GM18507 (cell line): ENCODE measurements around the gene CNBD2.
"Not testable (repeated sequence)": the region's sequence is repeated elsewhere in the genome, so short reads cannot be mapped to it uniquely, and the experiment has no call there.

Experiments used
- DNase-seq: peaks from one replicate; pipeline ENCODE4 v3.0.0; 2011; ENCODE audit warnings: low read depth; ENCODE audit not compliant: insufficient read length; ENCODE audit errors: extremely low spot score
- FAIRE-seq: peaks from 2 replicates; lab custom pipeline; 2011; peaks lifted over from hg19 to GRCh38; lab: Jason Lieb, UNC

The CNBD2 gene

DNA sequence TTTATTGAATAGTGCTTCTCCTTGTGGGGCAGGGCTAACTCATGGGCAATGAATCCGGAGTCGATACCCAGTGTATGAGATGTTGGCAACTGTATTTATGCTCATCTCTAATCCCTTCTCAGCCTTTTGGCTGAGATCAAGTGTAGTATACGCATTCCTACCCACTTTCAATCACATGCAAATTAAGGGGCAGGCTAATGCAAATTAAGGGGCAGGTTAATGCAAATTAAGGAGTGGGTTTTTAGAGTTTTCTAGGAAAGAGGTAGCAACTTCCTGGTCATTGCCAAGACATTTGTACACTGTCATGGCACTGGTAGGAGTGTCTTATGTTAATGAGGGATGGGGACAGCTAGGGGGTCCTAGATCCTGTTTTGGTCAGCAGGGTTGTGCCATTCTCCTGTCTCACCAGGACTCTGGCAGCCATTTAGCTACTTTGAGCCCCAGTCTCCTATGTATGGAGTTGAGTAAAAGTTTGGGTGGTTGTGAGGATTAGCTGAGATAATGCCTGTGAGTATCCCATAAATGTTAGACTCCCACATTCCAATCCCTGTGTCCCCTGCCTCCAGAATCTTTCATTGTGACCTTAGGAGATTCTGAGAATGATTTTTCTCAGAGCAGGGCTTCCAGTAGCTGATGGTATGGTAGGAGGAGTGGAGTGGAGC, at the start of gene CNBD2:
Gene CNBD2 (plus strand): TSS at position 612 of the 662 bp plus-strand sequence. CDS start 173 bp downstream, outside the sequence.
- DNase-seq (no peak), FAIRE-seq (no peak)

DNA sequence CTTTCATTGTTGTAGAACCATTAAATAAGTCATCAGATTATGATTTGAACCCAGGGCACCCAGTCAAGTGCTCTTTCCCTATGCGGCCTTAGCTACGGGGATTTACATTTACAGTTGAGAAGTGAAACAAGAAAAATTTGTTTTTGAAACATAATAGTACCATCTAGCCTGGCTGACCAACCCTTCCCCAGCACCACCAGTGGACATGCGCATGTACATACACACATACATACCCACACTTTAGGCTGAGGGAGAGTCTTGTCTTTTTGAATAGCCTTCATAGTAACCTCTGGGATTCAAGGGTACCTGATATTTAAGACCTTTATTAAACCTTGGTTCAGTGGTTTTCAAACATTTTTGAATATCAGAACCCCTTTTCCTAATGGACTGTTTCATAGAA, 47.9 kb upstream of the CNBD2 start:
- DNase-seq = no peak
- FAIRE-seq = no peak

DNA sequence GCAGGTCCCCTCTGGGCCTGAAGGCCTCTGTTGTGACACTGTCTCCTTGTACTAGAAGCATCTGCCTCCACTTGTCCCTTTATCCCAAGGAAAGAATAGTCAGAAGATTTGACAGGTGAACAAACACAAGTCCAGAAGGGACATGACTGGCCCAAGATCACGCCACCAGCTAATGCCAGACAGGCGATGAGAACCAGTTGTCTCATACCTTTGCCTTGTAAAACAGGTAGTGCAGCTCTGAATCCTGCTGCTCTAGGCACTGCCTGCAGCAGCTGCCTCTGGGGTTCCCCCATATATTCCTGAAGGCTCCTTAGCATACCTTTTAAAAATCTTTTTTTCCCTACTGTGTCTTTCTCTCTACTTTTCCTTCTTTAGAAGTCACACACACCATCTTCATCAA, 39.1 kb upstream of the CNBD2 start:
- DNase-seq = no peak
- no peak for FAIRE-seq

DNA sequence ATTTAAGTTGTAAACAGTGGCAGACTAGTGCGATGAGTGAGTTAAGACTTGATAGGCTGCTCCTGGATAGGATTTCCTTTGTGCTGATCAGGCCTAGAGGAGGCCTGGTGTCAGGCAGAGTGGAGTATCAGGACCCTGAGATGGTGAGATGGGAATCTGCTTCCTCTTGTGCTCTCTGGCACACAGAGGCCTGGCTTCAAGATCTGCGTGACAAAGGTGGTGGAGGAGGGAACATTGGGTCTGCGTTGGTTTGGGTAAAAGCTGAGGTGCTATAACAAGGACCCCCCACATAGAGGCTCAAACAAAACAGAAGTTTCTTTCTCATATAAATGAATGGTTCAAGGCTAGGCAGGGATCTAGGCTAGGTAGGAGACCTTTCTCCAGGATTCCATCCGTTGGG, 34.3 kb upstream of the CNBD2 start:
- no peak for FAIRE-seq

DNA sequence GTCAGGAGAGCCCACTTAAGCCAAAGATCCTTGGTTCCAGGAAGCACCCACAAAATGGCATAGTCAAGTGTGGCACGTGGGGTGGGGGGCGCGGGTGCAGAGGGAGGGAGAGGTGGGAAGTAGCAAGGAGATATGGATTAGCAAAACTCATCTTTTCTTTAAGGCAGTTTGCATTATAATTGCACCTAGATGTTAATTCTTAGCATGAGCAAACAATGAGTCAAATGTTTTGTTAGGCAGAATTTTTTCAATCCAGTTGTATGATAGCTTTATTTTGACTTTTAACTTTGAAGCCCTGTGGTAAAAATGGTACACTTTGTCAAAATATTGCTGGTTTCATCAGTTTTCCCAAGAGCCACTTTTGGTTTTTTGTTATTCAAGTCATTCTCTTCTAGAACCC, 29.1 kb upstream of the CNBD2 start:
- DNase-seq (no peak), FAIRE-seq (no peak)

More for the DNA sequence above, 34.3 kb upstream of the CNBD2 start:
- DNase-seq = no peak

DNA sequence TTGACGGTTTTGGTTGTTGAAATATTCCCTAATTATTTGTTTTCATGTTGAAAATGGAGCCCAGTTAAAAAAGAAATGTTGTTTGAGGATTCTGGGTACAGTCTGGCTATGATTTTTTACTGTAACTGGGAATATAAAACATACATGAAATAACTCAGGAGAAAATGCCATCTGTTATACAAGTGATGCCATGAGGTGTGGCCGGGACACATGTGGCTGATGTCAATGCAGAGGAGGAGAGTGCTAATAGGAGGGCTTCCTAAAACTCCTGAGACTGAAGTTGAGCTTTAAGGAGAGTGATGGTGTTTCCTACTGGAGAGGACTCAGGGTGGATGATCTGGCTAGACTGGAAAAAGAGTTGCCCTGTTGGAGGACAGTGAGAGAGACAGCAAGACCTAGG, 26.8 kb upstream of the CNBD2 start:
- no peak for FAIRE-seq
- DNase-seq = no peak

DNA sequence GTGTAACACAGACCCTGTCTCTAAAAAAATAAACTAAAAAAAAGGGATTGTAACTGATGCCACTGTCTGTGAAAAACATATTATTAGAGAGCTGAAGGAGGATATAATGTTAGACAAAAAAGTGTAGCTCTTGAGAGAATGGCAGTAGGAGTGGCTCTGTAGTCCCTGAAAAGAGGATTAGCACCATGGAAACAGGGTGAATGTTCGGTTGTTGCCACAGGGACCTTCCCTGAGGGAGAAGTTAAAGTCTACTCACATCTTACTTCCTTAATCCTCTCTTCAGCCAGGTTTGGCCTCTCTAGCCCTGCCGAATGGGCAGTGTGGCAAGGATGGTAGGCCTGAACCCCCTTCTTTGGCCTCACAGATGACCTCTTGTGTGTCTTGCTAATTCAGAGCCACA, 26.1 kb upstream of the CNBD2 start:
- FAIRE-seq (no peak), DNase-seq (no peak)

DNA sequence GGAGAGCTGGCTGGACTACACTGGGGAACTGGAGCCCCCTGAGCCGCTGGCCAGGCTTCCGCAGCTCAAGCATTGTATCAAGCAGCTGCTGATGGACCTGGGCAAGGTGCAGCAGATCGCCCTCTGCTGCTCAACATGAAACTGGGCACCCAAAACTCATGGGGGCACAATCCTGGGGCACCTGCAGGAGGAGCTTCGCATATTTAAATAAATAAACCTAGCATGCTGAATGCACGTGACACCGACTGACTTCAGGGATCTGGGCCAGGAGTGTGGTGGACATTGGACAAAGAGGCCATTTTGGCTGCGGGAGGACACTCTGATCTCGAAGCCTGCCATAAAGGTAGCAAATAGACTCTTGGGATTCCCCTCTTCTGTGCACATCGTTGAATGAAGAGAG, 20.9 kb upstream of the CNBD2 start:
- no peak for FAIRE-seq
- no peak for DNase-seq

DNA sequence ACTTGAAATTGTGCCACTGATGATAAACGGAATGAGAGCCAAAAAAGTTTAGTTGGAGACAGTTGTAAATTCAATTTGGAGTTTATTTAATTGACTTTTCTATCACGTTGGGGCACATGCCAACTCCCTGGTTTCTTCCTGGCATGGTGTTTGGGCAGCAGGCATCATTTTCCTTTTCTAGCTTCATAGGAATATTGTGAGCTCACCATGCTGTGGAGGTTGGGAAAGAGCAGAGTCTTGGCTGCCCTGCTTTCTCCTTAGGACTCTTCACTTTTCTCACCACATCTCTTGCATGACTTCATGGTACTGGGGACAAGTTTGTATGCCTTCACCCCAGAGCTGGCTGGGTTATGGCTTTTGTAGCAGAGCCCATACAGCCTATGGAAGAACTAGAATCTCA, 20.5 kb upstream of the CNBD2 start:
- FAIRE-seq = no peak
- DNase-seq = no peak

DNA sequence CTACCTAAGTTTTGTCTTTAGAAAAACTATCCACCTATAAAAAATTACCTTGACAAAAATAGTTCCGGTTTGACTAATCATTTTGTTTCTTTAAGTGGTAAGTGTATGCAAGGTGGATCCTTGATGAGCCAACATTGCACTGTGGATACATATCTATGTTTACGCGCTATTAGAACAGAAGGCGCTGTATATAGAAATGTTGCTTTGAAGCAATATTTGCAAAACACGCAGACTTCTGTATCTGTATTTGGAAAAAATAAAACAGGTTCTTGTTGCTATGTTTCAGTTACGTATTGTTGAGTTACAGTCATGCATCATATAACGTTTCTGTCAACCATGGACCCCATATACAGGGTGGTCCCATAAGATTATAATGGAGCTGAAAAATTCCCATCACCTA, 18.3 kb upstream of the CNBD2 start:
- FAIRE-seq (no peak), DNase-seq (no peak)

DNA sequence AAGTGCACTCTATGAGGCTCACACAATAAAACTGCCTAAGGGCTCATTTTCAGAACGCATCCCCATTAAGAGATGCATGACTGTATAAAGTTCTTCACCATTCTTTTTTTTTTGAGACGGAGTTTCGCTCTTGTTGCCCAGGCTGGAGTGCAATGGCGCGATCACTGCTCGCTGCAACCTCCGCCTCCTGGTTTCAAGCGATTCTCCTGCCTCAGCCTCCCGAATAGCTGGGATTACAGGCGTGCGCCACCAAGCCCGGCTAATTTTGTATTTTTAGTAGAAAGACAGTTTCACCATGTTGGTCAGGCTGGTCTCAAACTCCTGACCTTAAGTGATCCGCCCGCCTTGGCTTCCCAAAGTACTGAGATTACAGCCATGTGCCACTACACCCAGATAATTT, 16.3 kb upstream of the CNBD2 start:
- not testable (repeated sequence) for DNase-seq, FAIRE-seq

DNA sequence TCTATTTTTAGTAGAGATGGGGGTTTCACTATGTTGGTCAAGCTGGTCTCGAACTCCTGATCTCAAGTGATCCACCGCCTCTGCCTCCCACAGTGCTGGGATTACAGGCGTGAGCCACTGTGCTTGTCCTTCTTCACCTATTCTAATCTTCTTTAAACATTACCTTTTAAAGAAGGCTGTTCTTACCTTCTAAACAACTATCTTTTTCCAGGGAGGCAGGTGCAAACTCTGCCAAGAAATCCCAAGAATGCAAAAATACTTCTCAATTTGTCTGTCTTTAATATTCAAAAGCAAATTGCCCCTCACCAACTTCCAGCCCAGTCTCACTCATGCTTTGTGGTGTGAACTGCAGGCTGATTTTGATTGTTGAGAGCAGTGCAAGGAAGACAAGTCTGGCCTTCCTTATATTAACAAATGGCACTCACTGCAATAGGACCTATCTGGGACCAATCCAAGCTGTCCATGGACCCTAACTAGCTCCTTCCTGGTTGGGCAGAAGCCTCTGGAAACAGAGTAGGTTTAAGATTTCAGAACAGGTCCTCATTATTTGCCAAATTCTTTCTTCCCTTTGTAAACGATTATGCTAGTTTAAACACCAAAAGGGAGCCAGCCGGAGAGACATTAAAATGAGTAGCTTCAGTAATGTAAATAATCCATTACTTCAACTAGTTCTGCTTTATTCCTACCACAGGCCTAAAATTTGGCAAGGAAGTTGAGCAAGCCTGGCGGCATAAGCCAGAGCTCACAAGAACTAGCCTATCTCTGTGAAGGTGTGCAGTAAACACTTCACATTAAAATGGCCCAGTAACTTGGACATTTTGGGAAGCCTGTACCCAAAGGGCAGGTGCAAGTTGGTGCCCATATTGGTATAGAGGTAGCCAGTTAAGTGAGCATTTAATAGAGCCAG, 15.7 kb upstream of the CNBD2 start:
- FAIRE-seq (no peak), DNase-seq (no peak)

DNA sequence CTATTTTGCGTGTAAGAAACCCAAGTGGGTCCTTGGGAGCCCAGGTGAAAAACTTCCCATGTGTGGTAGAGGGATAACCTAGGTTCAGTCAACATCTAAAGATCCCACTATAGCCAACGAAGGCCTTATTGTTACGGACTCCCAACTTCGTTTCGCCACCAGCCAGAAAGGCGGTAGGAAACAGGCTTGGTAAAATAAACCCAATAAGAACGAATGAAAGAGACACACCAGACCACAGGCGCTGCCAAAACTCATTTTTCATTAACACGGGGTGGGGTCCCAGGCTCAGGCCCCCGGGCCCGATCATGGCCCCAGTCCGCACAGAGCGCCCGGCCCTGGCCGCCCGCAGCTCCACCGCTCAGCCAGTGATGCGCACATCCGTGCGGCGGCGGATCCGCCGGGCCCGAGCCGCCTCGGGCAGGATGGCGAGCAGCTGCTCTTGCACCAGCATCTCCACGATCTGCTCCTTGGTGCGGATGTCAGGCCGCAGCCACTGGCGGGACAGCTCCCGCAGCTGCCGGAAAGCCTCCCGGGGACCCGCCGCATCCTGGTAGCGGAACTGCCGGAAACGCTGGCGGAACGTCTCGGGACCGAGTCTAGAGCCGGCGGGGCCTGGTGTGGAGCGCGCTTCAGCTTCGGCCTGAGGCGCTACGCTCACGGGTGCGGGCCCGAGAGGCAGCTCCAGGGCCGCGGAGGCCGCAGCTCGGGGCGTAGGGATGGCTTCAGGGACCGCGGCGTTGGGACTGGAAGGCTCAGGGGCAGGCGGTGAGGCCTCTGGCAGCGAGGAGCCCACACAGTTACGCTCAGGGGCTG, 14.8 kb upstream of the CNBD2 start:
- FAIRE-seq (no peak), DNase-seq (peak; percentile 26)

DNA sequence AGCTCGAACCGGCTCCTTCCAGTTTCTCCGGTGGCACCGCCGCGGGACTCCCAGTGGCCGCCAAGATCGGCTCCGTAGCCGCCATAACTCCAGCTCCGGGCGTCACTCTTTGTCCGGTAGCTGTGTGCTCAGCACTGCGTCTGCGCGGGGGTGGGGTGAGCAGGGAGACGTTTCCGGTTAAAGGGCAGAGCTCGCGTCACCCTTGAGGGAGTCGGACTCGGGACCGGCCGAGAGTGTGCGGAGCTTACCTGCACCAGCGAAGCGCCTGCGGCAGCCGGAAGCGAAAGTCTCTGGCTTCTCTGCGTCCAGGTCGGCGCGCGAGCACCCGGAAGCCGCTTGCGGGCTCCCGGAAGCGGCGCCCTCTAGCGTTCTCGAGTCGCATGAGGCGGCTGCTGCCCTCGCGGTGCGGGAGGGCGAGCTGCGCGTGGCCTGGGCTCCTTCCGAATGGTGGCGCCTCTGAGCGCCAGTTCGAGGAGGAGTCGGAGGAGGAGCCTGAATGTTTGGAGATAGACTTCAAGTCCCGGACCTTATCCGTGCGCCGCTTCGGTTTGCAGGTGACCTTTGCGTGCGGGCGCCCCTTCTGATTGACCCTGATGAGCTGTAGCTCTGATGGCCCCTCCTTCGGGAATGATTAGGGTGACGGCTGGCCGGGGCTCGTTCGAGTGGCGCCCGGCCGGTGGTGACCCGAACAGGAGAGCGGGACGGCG, 14.0 kb upstream of the CNBD2 start, which contains the start of gene SCAND1:
Gene SCAND1 (minus strand): TSS at position 303 of the 707 bp plus-strand sequence. CDS start 218 bp downstream, at position 85.
- DNase-seq = peak; percentile 91

DNA sequence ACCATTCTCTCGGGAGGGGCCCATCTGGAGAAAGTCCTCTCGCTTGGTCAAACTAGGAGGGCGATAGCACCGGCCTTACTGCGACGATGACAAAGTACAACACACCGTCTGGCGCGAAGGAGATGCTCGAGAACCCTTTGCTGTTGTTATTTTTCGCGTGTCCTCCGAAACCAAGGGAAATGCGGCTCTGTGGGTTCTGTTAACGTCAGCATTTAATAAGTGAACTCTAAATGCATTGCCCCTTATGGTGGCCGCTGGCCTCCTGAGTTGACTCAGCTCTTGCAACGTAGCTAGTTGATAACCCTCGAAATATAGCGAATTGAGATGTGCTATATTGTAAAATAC, 13.5 kb upstream of the CNBD2 start:
- FAIRE-seq (no peak), DNase-seq (no peak)

More for the DNA sequence above, 14.0 kb upstream of the CNBD2 start, which contains the start of gene SCAND1:
- FAIRE-seq = peak; percentile 95

DNA sequence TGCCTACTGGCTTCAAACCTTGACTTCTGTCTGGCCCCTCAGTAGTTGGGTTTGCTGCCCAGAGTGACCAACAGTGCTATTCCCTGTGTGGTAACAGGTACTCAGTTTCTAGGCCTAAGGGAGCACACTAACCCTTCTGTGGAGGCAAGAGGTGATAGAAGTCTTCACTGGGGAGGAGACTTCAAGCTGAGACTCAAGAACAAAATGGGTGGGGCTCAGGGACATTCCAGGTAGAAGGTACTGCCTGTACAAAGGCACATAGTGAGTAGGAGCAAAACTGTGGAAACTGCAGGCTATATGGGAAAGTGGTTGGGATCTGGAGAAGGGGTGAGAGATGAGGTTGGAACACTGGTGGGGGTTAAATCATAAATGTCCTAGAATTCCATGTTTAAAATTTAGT, 11.8 kb upstream of the CNBD2 start:
- DNase-seq (no peak), FAIRE-seq (no peak)

DNA sequence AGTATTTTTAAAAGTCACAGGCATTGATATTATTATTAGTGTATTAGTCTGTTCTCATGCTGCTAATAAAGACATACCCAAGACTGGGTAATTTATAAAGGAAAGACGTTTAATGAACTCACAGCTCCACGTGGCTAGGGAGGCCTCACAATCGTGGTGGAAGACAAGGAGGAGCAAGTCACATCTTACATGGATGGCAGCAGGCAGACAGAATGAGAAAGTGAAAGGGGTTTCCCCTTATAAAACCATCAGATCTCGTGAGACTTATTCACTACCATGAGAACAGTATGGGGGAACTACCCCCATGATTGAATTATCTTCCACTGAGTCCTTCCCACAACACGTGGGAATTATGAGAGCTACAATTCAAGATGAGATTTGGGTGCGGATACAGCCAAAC, 9.1 kb upstream of the CNBD2 start:
- FAIRE-seq, DNase-seq: not testable (repeated sequence)

DNA sequence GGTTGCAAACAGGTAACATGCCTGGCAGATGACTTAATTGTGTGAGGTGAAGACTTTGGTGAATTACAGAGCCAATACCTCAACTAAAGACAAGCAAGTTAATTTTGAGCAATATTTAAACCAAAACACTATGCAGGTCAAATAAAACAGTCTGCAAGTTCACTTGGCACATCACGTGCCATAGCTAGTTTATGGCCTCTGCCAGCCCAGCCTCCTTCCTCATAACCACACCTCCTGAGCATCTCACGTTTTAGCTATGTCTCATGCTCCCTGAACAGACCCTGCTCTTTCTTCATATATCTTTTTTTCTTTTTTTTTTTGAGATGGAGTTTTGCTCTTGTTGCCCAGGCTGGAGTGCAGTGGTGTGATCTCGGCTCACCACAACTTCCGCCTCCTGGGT, 4.5 kb upstream of the CNBD2 start:
- no peak for FAIRE-seq
- no peak for DNase-seq

DNA sequence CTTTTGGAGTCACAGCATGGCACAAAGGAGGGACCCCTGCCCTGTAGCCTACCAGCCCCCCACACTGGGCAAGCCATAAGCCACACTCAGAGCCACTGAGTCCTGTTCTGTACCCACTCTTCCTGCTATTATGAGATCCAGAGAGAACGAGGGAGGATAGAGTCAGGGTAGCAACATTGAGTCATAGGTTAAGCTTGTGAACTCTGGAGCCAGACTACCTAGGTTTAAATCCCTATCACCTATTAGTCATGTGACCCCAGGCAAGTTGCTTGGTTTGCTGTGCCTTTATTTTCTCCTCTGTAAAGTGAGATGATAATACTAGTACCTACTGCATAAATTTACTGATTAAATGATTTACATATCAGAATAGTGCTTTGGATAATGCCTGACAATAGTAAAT, 540 bp downstream of the CNBD2 start:
- DNase-seq (no peak), FAIRE-seq (no peak)
